ENCODE data around the gene L2HGDH.

L2HGDH gene

GRCh38 chr14:50237427-50237826, 74.6 kb downstream of the L2HGDH start:
- Histone ChIP-seq H2AFZ (ENCODE audit: low read length) (no peak overlapping the region), H3K36me3 (replicated peaks; ENCODE audit: insufficient read depth, low read length) (no peaks in the 10 kb centered on the region), H3K9me2 (replicated peaks; ENCODE audit: insufficient read depth, low read length) (no peaks in the 10 kb centered on the region), H3K27ac (ENCODE audit: low read length) (no peak overlapping the region), H3K9ac (ENCODE audit: low read length) (no peak overlapping the region), H3K4me3 (ENCODE audit: low read length) (no peak overlapping the region), H3K4me1 (ENCODE audit: low read length) (no peaks in the 10 kb centered on the region), H3K27me3 (replicated peaks; ENCODE audit: insufficient read depth, low read length) (no peaks in the 10 kb centered on the region), H3K9me3 (replicated peaks; ENCODE audit: insufficient read depth, low read length) (no peaks in the 10 kb centered on the region), H3F3A (ENCODE audit: insufficient read depth, low read length) (no peaks in the 10 kb centered on the region), H3K4me2 (ENCODE audit: low read depth, low read length) (no peak overlapping the region), H3K79me2 (ENCODE audit: low read length) (no peaks in the 10 kb centered on the region), H4K20me1 (ENCODE audit: insufficient read depth, low read length) (no peaks in the 10 kb centered on the region)
- TF ChIP-seq EZH2 (optimal IDR thresholded peaks at IDR 0.05; ENCODE audit: low read depth, low read length), result no peak
- TF ChIP-seq CTCF (IDR thresholded peaks at IDR 0.05; ENCODE audit: low read length), result no peak
- TF ChIP-seq EZH2phosphoT487 (IDR thresholded peaks at IDR 0.05; ENCODE audit: low read length), result no peak
- DNase-seq, result no peak

GRCh38 chr14:50233951-50234250, 78.1 kb downstream of the L2HGDH start:
- DNase-seq, result no peak
- TF ChIP-seq EZH2phosphoT487 (IDR thresholded peaks at IDR 0.05; ENCODE audit: low read length) (no peak), CTCF (IDR thresholded peaks at IDR 0.05; ENCODE audit: low read length) (no peak), EZH2 (optimal IDR thresholded peaks at IDR 0.05; ENCODE audit: low read depth, low read length) (no peak)
- Histone ChIP-seq H3K9me2 (replicated peaks; ENCODE audit: insufficient read depth, low read length) (no peaks in the 10 kb centered on the region), H3K27me3 (replicated peaks; ENCODE audit: insufficient read depth, low read length) (no peaks in the 10 kb centered on the region), H3K9ac (ENCODE audit: low read length) (no peak overlapping the region), H4K20me1 (ENCODE audit: insufficient read depth, low read length) (no peaks in the 10 kb centered on the region), H3F3A (ENCODE audit: insufficient read depth, low read length) (no peaks in the 10 kb centered on the region), H3K4me2 (ENCODE audit: low read depth, low read length) (no peak overlapping the region), H3K79me2 (ENCODE audit: low read length) (peaks cover 17% of the 10 kb centered on the region), H3K9me3 (replicated peaks; ENCODE audit: insufficient read depth, low read length) (no peaks in the 10 kb centered on the region), H3K4me1 (ENCODE audit: low read length) (peaks cover 6% of the 10 kb centered on the region; the same call in 1 of the 2 replicates), H3K36me3 (replicated peaks; ENCODE audit: insufficient read depth, low read length) (no peaks in the 10 kb centered on the region), H3K27ac (ENCODE audit: low read length) (no peak overlapping the region), H2AFZ (ENCODE audit: low read length) (no peak overlapping the region), H3K4me3 (ENCODE audit: low read length) (no peak overlapping the region)

GRCh38 chr14:50233166-50233950, 78.7 kb downstream of the L2HGDH start:
- H2AFZ ChIP-seq (ENCODE audit: low read length), result no peak overlapping the region
- TF ChIP-seq EZH2 (optimal IDR thresholded peaks at IDR 0.05; ENCODE audit: low read depth, low read length), result no peak
- TF ChIP-seq CTCF (IDR thresholded peaks at IDR 0.05; ENCODE audit: low read length), result no peak
- no peak for TF ChIP-seq EZH2phosphoT487 (IDR thresholded peaks at IDR 0.05; ENCODE audit: low read length)
- H3K4me3 ChIP-seq (ENCODE audit: low read length), result no peak overlapping the region
- no peak for DNase-seq
- H3K9ac ChIP-seq (ENCODE audit: low read length), result no peak overlapping the region
- no peaks in the 10 kb centered on the region for H3K9me2 ChIP-seq (replicated peaks; ENCODE audit: insufficient read depth, low read length)
- H3F3A ChIP-seq (ENCODE audit: insufficient read depth, low read length), result no peaks in the 10 kb centered on the region
- H3K79me2 ChIP-seq (ENCODE audit: low read length), result peaks cover 22% of the 10 kb centered on the region
- no peaks in the 10 kb centered on the region for H3K36me3 ChIP-seq (replicated peaks; ENCODE audit: insufficient read depth, low read length)
- H3K9me3 ChIP-seq (replicated peaks; ENCODE audit: insufficient read depth, low read length), result no peaks in the 10 kb centered on the region
- H3K4me1 ChIP-seq (ENCODE audit: low read length), result peaks cover 6% of the 10 kb centered on the region; the same call in 1 of the 2 replicates
- H4K20me1 ChIP-seq (ENCODE audit: insufficient read depth, low read length), result no peaks in the 10 kb centered on the region
- H3K27me3 ChIP-seq (replicated peaks; ENCODE audit: insufficient read depth, low read length), result no peaks in the 10 kb centered on the region
- H3K4me2 ChIP-seq (ENCODE audit: low read depth, low read length), result no peak overlapping the region
- H3K27ac ChIP-seq (ENCODE audit: low read length), result no peak overlapping the region

Measured in MM.1S (cell line).